ENCODE measurements around the gene TRPM1. TPM values are rescaled to one million over a fixed set of nuclear protein-coding genes. Genes with fewer than 3 reads are reported as not detected.

Gene TRPM1
- total RNA-seq, 2 donors from 2014 or later: not detected

DNA sequence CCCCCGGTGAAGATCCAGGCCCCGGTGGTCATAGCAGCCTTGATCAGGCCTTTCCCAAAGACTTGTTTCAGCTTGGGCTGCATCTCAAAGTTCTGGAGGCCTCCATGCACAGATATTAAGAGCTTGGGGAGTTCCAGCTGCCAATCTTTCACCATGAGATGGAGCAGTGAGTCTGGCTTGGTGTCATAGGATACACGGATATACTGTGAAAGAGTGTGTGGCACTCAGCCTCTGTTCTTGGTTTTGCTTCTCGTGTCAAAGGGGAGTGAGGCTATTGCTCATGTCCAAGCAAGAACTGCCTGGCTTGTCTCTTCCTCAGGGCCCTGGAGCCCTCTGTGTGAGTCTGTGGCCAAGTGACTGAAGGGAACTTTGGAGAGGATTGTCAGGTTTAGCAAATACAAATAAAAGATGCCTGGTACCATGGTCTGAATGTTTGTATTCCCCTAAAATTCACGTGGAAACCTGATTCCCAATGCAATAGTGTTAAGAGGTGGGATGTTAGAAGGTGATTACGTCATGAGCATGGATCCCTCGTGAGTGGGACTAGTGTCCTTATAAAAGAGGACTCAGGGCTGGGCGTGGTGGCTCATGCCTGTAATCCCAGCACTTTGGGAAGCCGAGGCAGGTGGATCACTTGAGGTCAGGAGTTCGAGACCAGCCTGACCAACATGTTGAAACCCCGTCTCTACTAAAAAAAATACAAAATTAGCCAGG, 33.5 kb downstream of the TRPM1 start:
- no peak for TF ChIP-seq CTCF (conservative IDR thresholded peaks at IDR 0.05)
- Mint-ChIP-seq H3K27me3 (ENCODE audit: insufficient read depth) (no peaks in the 10 kb centered on the region), H3K4me1 (no peaks in the 10 kb centered on the region), H3K9me3 (no peaks in the 10 kb centered on the region), H3K27ac (no peak overlapping the region), H3K4me3 (no peak overlapping the region), H3K36me3 (ENCODE audit: low read depth) (no peaks in the 10 kb centered on the region)
- Histone ChIP-seq H3K9me3 (ENCODE audit: control insufficient read depth, low read length) (no peaks in the 10 kb centered on the region), H3K4me3 (ENCODE audit: low read length) (no peak overlapping the region), H3K27me3 (ENCODE audit: control insufficient read depth, insufficient read depth, low read length, poor library complexity, severe bottlenecking) (no peaks in the 10 kb centered on the region), H3K4me1 (ENCODE audit: control insufficient read depth, insufficient read depth, low read length) (no peaks in the 10 kb centered on the region), H3K27ac (ENCODE audit: low read depth, low read length) (no peak overlapping the region), H3K9ac (ENCODE audit: extremely low read depth, low read length, poor library complexity, severe bottlenecking) (no peak overlapping the region), H3K36me3 (ENCODE audit: control insufficient read depth, insufficient read depth, low read length) (no peaks in the 10 kb centered on the region)
- WGBS, 2 experiments (ENCODE audit: insufficient coverage in 1 of 2, insufficient read length in 1 of 2): 92 to 96% methylated on average over 9 to 11 of the region's 11 CpGs
- DNase-seq: no peak

GRCh38 chr15:31065824-31066223, 35.7 kb downstream of the TRPM1 start:
- no peaks in the 10 kb centered on the region for H3K36me3 Mint-ChIP-seq (ENCODE audit: low read depth)
- H3K9ac ChIP-seq (ENCODE audit: extremely low read depth, low read length, poor library complexity, severe bottlenecking): no peak overlapping the region
- WGBS, 2 experiments (ENCODE audit: insufficient coverage in 1 of 2, insufficient read length in 1 of 2): 96 to 100% methylated on average over 3 to 6 of the region's 6 CpGs
- H3K4me3 ChIP-seq (ENCODE audit: low read length): no peak overlapping the region
- no peaks in the 10 kb centered on the region for H3K27me3 Mint-ChIP-seq (ENCODE audit: insufficient read depth)
- no peak overlapping the region for H3K27ac Mint-ChIP-seq
- DNase-seq: no peak
- no peaks in the 10 kb centered on the region for H3K9me3 Mint-ChIP-seq
- TF ChIP-seq CTCF (conservative IDR thresholded peaks at IDR 0.05): no peak
- H3K27me3 ChIP-seq (ENCODE audit: control insufficient read depth, insufficient read depth, low read length, poor library complexity, severe bottlenecking): no peaks in the 10 kb centered on the region
- H3K4me1 ChIP-seq (ENCODE audit: control insufficient read depth, insufficient read depth, low read length): no peaks in the 10 kb centered on the region
- H3K27ac ChIP-seq (ENCODE audit: low read depth, low read length): no peak overlapping the region
- H3K4me1 Mint-ChIP-seq: no peaks in the 10 kb centered on the region
- H3K9me3 ChIP-seq (ENCODE audit: control insufficient read depth, low read length): no peaks in the 10 kb centered on the region
- no peaks in the 10 kb centered on the region for H3K36me3 ChIP-seq (ENCODE audit: control insufficient read depth, insufficient read depth, low read length)
- H3K4me3 Mint-ChIP-seq: no peak overlapping the region

- H3K9me3 Mint-ChIP-seq: peaks cover under 1% of the 10 kb centered on the region
- no peaks in the 10 kb centered on the region for H3K27me3 Mint-ChIP-seq (ENCODE audit: insufficient read depth)
- TF ChIP-seq CTCF (conservative IDR thresholded peaks at IDR 0.05): no peak
- H3K4me1 ChIP-seq (ENCODE audit: control insufficient read depth, insufficient read depth, low read length): no peaks in the 10 kb centered on the region
- no peak overlapping the region for H3K9ac ChIP-seq (ENCODE audit: extremely low read depth, low read length, poor library complexity, severe bottlenecking)
- no peaks in the 10 kb centered on the region for H3K9me3 ChIP-seq (ENCODE audit: control insufficient read depth, low read length)
- H3K27ac ChIP-seq (ENCODE audit: low read depth, low read length): no peak overlapping the region
- no peaks in the 10 kb centered on the region for H3K27me3 ChIP-seq (ENCODE audit: control insufficient read depth, insufficient read depth, low read length, poor library complexity, severe bottlenecking)
- WGBS, 2 experiments (ENCODE audit: insufficient coverage in 1 of 2, insufficient read length in 1 of 2): 90 to 97% methylated on average over 15 to 17 of the region's 17 CpGs
- no peak overlapping the region for H3K4me3 ChIP-seq (ENCODE audit: low read length)
- no peak overlapping the region for H3K27ac Mint-ChIP-seq
- no peaks in the 10 kb centered on the region for H3K36me3 ChIP-seq (ENCODE audit: control insufficient read depth, insufficient read depth, low read length)
- H3K4me1 Mint-ChIP-seq: no peaks in the 10 kb centered on the region
- H3K4me3 Mint-ChIP-seq: no peak overlapping the region
- no peak for DNase-seq
- H3K36me3 Mint-ChIP-seq (ENCODE audit: low read depth): no peaks in the 10 kb centered on the region
Measured at GRCh38 chr15:31062911-31063310, 38.6 kb downstream of the TRPM1 start.

All from endodermal cell (in vitro differentiated cells).